Lower lobe of right lung (tissue), 2 donors: ENCODE data around the gene ZP2. TPM values are rescaled to one million over a fixed set of nuclear protein-coding genes. Genes with fewer than 3 reads are reported as not detected.

Experiments
- ATAC-seq, 2 donors: fragments of 200-7000 bp; cut with Tn5 transposase; one replicate each; pipeline ENCODE4 v1.9.1; 2020 to 2022; ENCODE audit warnings: mild to moderate bottlenecking in 2 of 2, moderate library complexity in 2 of 2
- DNase-seq: peaks from one replicate; pipeline ENCODE4 v3.0.0-alpha.2; 2020
- H3K27ac ChIP-seq: fragments of 200-600 bp; one replicate; pipeline ENCODE4 v1.8.0; 2022
- H3K27me3 ChIP-seq: fragments of 200-600 bp; one replicate; pipeline ENCODE4 v1.8.0; 2022; ENCODE audit warnings: low read depth
- H3K36me3 ChIP-seq: fragments of 200-600 bp; one replicate; pipeline ENCODE4 v1.8.0; 2022; ENCODE audit warnings: mild to moderate bottlenecking
- H3K4me1 ChIP-seq: fragments of 200-600 bp; one replicate; pipeline ENCODE4 v1.8.0; 2022
- H3K4me3 ChIP-seq: fragments of 200-600 bp; one replicate; pipeline ENCODE4 v1.8.0; 2022; ENCODE audit warnings: mild to moderate bottlenecking
- H3K9me3 ChIP-seq: fragments of 200-600 bp; one replicate; pipeline ENCODE4 v1.8.0; 2022
- CTCF ChIP-seq: fragments of 200-600 bp; IDR thresholded peaks from one replicate; pipeline ENCODE4 v1.8.0; 2022; ENCODE audit warnings: antibody characterized with exemption, mild to moderate bottlenecking
- intact Hi-C: fragments of 100-400 bp; cut with DNase I; formaldehyde crosslinking; loops from one replicate; pipeline ENCODE4 v1.11.0; 2022
- total RNA-seq: library from RNA; stranded (reverse); fragmentation: NEBNext Ultra II Directional; extraction: Animal tissue kit (Norgen Biotek cat#: 25700); gene quantifications from one replicate; pipeline ENCODE4 v1.2.1, GENCODE V29; 2021
- donor health status: DM: no; HTN: yes; CAD: no; lungs with severe emphysema.

The ZP2 gene
- total RNA-seq, 1 donor from 2014 or later: not detected

- no peak within 1 kb of the TSS for H3K4me3 ChIP-seq
- peaks cover 10% of the 10 kb centered on the region for H3K4me1 ChIP-seq
- TF ChIP-seq CTCF: no peak
- no peaks in the 10 kb centered on the region for H3K27me3 ChIP-seq
- no peaks in the 10 kb centered on the region for H3K9me3 ChIP-seq
- intact Hi-C loops: no loop called here
- no peaks in the 10 kb centered on the region for H3K36me3 ChIP-seq
- DNase-seq (peak; percentile 61), ATAC-seq (peak; percentile 84 to 90)
- no peak within 1 kb of the TSS for H3K27ac ChIP-seq
Observed at GRCh38 chr16:21150375-21151001, 60.9 kb downstream of the ZP2 start, which contains the start of gene DNAH3. DNAH3 (minus strand) TSS chr16:21150846; CDS start chr16:21150319, 527 bp downstream.

Other genes starting within 250 kb of the ZP2 start
- 10.9 TPM for gene DNAH3, start 60.7 kb downstream of the ZP2 start, total RNA-seq
- gene LDAF1, start 52.9 kb downstream of the ZP2 start, total RNA-seq: 39.8 TPM
- not detected for gene ANKS4B, start 22.1 kb upstream of the ZP2 start, total RNA-seq
- 9.3 TPM for gene CRYM, start 66.7 kb upstream of the ZP2 start, total RNA-seq